ENCODE measurements around the gene WDR82. TPM values are rescaled to one million over a fixed set of nuclear protein-coding genes. Genes with fewer than 3 reads are reported as not detected.

WDR82 gene
- total and polyA plus RNA-seq, 2 of the 8 experiments (the other 6 are each of a cell fraction or from before 2014, with no cell fraction given): 33.5 to 82.7 TPM

DNA sequence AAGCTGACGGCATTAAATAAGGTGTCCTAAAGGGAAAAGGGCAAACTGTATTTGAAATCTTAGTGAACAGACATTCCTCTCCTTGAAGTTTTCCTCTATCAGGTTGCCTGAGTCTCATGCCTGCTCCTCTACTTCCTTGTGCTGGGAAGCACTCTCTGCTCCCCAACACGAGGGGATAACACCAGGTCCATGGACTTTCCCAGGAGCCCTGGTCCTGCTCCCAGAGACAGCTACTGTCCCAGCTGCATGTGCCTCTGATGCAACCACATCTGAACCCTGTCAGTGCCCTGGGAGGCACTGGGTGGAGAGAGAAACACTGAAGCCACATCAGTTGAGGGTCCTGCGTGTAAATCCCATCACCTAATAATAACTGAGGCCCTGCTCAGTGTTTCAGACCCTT lies 60.4 kb downstream of the WDR82 start (continued):
- TF ChIP-seq YY1 (IDR thresholded peaks at IDR 0.05; ENCODE audit: low read depth, low read length): no peak
- TF ChIP-seq POLR2A (IDR thresholded peaks at IDR 0.05; ENCODE audit: control extremely low read depth in 1 of 2, low read depth in 2 of 2, low read length in 2 of 2): no peak
- no peak for TF ChIP-seq SAP30 (IDR thresholded peaks at IDR 0.05; ENCODE audit: insufficient read depth, insufficient replicate concordance, low read length)
- TF ChIP-seq ASH2L (IDR thresholded peaks at IDR 0.05; ENCODE audit: low read length): no peak
- TF ChIP-seq, protein P1, sequence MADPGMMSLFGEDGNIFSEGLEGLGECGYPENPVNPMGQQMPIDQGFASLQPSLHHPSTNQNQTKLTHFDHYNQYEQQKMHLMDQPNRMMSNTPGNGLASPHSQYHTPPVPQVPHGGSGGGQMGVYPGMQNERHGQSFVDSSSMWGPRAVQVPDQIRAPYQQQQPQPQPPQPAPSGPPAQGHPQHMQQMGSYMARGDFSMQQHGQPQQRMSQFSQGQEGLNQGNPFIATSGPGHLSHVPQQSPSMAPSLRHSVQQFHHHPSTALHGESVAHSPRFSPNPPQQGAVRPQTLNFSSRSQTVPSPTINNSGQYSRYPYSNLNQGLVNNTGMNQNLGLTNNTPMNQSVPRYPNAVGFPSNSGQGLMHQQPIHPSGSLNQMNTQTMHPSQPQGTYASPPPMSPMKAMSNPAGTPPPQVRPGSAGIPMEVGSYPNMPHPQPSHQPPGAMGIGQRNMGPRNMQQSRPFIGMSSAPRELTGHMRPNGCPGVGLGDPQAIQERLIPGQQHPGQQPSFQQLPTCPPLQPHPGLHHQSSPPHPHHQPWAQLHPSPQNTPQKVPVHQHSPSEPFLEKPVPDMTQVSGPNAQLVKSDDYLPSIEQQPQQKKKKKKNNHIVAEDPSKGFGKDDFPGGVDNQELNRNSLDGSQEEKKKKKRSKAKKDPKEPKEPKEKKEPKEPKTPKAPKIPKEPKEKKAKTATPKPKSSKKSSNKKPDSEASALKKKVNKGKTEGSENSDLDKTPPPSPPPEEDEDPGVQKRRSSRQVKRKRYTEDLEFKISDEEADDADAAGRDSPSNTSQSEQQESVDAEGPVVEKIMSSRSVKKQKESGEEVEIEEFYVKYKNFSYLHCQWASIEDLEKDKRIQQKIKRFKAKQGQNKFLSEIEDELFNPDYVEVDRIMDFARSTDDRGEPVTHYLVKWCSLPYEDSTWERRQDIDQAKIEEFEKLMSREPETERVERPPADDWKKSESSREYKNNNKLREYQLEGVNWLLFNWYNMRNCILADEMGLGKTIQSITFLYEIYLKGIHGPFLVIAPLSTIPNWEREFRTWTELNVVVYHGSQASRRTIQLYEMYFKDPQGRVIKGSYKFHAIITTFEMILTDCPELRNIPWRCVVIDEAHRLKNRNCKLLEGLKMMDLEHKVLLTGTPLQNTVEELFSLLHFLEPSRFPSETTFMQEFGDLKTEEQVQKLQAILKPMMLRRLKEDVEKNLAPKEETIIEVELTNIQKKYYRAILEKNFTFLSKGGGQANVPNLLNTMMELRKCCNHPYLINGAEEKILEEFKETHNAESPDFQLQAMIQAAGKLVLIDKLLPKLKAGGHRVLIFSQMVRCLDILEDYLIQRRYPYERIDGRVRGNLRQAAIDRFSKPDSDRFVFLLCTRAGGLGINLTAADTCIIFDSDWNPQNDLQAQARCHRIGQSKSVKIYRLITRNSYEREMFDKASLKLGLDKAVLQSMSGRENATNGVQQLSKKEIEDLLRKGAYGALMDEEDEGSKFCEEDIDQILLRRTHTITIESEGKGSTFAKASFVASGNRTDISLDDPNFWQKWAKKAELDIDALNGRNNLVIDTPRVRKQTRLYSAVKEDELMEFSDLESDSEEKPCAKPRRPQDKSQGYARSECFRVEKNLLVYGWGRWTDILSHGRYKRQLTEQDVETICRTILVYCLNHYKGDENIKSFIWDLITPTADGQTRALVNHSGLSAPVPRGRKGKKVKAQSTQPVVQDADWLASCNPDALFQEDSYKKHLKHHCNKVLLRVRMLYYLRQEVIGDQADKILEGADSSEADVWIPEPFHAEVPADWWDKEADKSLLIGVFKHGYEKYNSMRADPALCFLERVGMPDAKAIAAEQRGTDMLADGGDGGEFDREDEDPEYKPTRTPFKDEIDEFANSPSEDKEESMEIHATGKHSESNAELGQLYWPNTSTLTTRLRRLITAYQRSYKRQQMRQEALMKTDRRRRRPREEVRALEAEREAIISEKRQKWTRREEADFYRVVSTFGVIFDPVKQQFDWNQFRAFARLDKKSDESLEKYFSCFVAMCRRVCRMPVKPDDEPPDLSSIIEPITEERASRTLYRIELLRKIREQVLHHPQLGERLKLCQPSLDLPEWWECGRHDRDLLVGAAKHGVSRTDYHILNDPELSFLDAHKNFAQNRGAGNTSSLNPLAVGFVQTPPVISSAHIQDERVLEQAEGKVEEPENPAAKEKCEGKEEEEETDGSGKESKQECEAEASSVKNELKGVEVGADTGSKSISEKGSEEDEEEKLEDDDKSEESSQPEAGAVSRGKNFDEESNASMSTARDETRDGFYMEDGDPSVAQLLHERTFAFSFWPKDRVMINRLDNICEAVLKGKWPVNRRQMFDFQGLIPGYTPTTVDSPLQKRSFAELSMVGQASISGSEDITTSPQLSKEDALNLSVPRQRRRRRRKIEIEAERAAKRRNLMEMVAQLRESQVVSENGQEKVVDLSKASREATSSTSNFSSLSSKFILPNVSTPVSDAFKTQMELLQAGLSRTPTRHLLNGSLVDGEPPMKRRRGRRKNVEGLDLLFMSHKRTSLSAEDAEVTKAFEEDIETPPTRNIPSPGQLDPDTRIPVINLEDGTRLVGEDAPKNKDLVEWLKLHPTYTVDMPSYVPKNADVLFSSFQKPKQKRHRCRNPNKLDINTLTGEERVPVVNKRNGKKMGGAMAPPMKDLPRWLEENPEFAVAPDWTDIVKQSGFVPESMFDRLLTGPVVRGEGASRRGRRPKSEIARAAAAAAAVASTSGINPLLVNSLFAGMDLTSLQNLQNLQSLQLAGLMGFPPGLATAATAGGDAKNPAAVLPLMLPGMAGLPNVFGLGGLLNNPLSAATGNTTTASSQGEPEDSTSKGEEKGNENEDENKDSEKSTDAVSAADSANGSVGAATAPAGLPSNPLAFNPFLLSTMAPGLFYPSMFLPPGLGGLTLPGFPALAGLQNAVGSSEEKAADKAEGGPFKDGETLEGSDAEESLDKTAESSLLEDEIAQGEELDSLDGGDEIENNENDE (IDR thresholded peaks at IDR 0.05; ENCODE audit: insufficient replicate concordance, low read length): no peak
- no peak for TF ChIP-seq SUZ12 (IDR thresholded peaks at IDR 0.05; ENCODE audit: low read length)
- TF ChIP-seq TAF7 (optimal IDR thresholded peaks at IDR 0.05; ENCODE audit: borderline replicate concordance, low read depth, low read length): no peak
